Endothelial cell of umbilical vein (primary cell): ENCODE results near the gene RNF150. TPM values are rescaled to one million over a fixed set of nuclear protein-coding genes. Genes with fewer than 3 reads are reported as not detected.

Source experiments
- BruUV-seq: library from RNA; stranded (reverse); fragments of 400-500 nt; replicated peaks from 2 replicates; lab custom pipeline; 2021; lab: Mats Ljungman, UMichigan
- CTCF ChIA-PET: fragments of 300-600, 350-600 bp; sonication (Branson Sonifier 250); formaldehyde crosslinking; loops from one replicate; lab custom pipeline; 2021; ENCODE audit warnings: antibody characterized with exemption, inconsistent platforms; lab: Charles Lee
- POLR2A ChIA-PET: fragments of 300-600, 350-600 bp; sonication (Branson Sonifier 250); formaldehyde crosslinking; loops from one replicate; lab custom pipeline; 2021; ENCODE audit warnings: antibody characterized with exemption, inconsistent platforms; lab: Charles Lee
- DNase-seq: peaks from one replicate; pipeline ENCODE4 v3.0.0-alpha.2; 2011; ENCODE audit warnings: low read depth, low spot score
- FAIRE-seq: peaks from 2 replicates; lab custom pipeline; 2011; peaks lifted over from hg19 to GRCh38; lab: Jason Lieb, UNC
- H2AFZ ChIP-seq: 2 replicates; pipeline ENCODE4 v1.6.0; 2012; ENCODE audit warnings: low read depth, low read length, control low read depth, inconsistent platforms
- H3K27ac ChIP-seq: 2 replicates; pipeline ENCODE4 v1.5.1; 2011; ENCODE audit warnings: low read depth, mild to moderate bottlenecking, control low read depth, low read length, moderate library complexity; ENCODE audit not compliant: insufficient read depth
- H3K27me3 ChIP-seq, 2 experiments: 2 replicates each; pipeline versions ENCODE4 v1.6.0 to v1.6.1; 2011; ENCODE audit warnings: low read length in 2 of 2, mixed read lengths in 1 of 2; ENCODE audit not compliant: control insufficient read depth in 2 of 2, insufficient read depth in 2 of 2
- H3K36me3 ChIP-seq, 2 experiments: 2 replicates in 1 of 2; 3 replicates in 1 of 2; pipeline ENCODE4 v1.5.1; 2011; ENCODE audit warnings: low read length in 2 of 2, mild to moderate bottlenecking in 1 of 2, moderate library complexity in 1 of 2; ENCODE audit not compliant: control insufficient read depth in 2 of 2, insufficient read depth in 2 of 2; ENCODE audit errors: extremely low read depth in 1 of 2
- H3K4me1 ChIP-seq: 3 replicates; pipeline ENCODE4 v1.5.1; 2011; ENCODE audit warnings: mild to moderate bottlenecking, low read length; ENCODE audit not compliant: control insufficient read depth, insufficient read depth; ENCODE audit errors: extremely low read depth
- H3K4me2 ChIP-seq: 2 replicates; pipeline ENCODE4 v1.6.1; 2011; ENCODE audit warnings: low read length, control low read depth, mixed read lengths; ENCODE audit not compliant: insufficient read depth
- H3K4me3 ChIP-seq, 3 experiments: fragments of 200-600 bp in 1 of 3; sonication (generic), shearing (Covaris generic) in 1 of 3; replicated peaks in 1 of 3; 2 replicates each; pipeline ENCODE4 v1.5.1; 2011 to 2016; ENCODE audit warnings: control low read depth in 3 of 3, low read length in 3 of 3, mild to moderate bottlenecking in 2 of 3, inconsistent platforms in 1 of 3, low read depth in 1 of 3, moderate library complexity in 1 of 3; ENCODE audit not compliant: insufficient read depth in 1 of 3
- H3K79me2 ChIP-seq: 2 replicates; pipeline ENCODE4 v1.6.0; 2012; ENCODE audit warnings: low read length, inconsistent platforms; ENCODE audit not compliant: control insufficient read depth, insufficient read depth
- H3K9ac ChIP-seq: replicated peaks from 2 replicates; pipeline ENCODE3; 2011; ENCODE audit warnings: low read length, control low read depth; ENCODE audit not compliant: insufficient read depth; ENCODE audit errors: extremely low read depth
- H3K9me1 ChIP-seq: replicated peaks from 3 replicates; pipeline ENCODE4 v1.6.0; 2011; ENCODE audit warnings: mild to moderate bottlenecking, low read length; ENCODE audit not compliant: control insufficient read depth, insufficient read depth; ENCODE audit errors: extremely low read depth
- H3K9me3 ChIP-seq: replicated peaks from 2 replicates; pipeline ENCODE4 v1.5.1; 2012; ENCODE audit warnings: low read length, inconsistent platforms; ENCODE audit not compliant: control insufficient read depth, insufficient read depth
- H4K20me1 ChIP-seq: replicated peaks from 2 replicates; pipeline ENCODE3; 2011; ENCODE audit warnings: mild to moderate bottlenecking, low read length; ENCODE audit not compliant: control insufficient read depth, insufficient read depth; ENCODE audit errors: extremely low read depth
- EZH2 ChIP-seq: IDR thresholded peaks from 2 replicates; pipeline ENCODE4 v1.6.1; 2012; ENCODE audit warnings: borderline replicate concordance, low read depth, mild to moderate bottlenecking, moderate library complexity, low read length, inconsistent platforms; ENCODE audit not compliant: severe bottlenecking
- FOS ChIP-seq: IDR thresholded peaks from 2 replicates; pipeline ENCODE4 v1.6.1; 2011; ENCODE audit warnings: mild to moderate bottlenecking, low read length, moderate library complexity, borderline replicate concordance; ENCODE audit not compliant: insufficient read depth
- GATA2 ChIP-seq: IDR thresholded peaks from 2 replicates; pipeline ENCODE4 v1.7.0; 2011; ENCODE audit warnings: low read depth, mild to moderate bottlenecking, moderate library complexity, mixed read lengths, low read length; ENCODE audit not compliant: insufficient read length, insufficient read depth
- JUN ChIP-seq: IDR thresholded peaks from 2 replicates; pipeline ENCODE4 v1.6.1; 2011; ENCODE audit warnings: borderline replicate concordance, low read depth; ENCODE audit not compliant: insufficient read length, insufficient read depth
- MYC ChIP-seq: IDR thresholded peaks from one replicate; pipeline ENCODE4 v1.6.1; 2011; ENCODE audit warnings: mild to moderate bottlenecking, low read depth, low read length
- POLR2A ChIP-seq: IDR thresholded peaks from 2 replicates; pipeline ENCODE4 v1.6.1; 2012; ENCODE audit warnings: low read depth, mild to moderate bottlenecking, control low read depth, low read length
- POLR2AphosphoS5 ChIP-seq: IDR thresholded peaks from 2 replicates; pipeline ENCODE4 v1.6.1; 2012; ENCODE audit warnings: low read depth, mild to moderate bottlenecking, control low read depth, low read length, moderate library complexity; ENCODE audit not compliant: insufficient read depth
- dilution Hi-C: fragments of 300-500 bp; cut with MboI; formaldehyde crosslinking; loops from one replicate; pipeline ENCODE4 v1.15.0; 2019; ENCODE audit warnings: low sequenced_read_pairs; ENCODE audit not compliant: extremely low pct_ligation_motif_present
- intact Hi-C: fragments of 100-400 bp; cut with micrococcal nuclease; formaldehyde crosslinking; loops from one replicate; pipeline ENCODE4 v1.10.0; 2022
- polyA plus RNA-seq, 4 experiments: library from polyadenylated mRNA; depleted of rRNA in 3 of 4; stranded (reverse) in 3 of 4; unstranded in 1 of 4; fragments of >200 nt; gene quantifications; 2 replicates each; pipeline versions ENCODE4 v1.2.1 to v1.2.3, GENCODE V29; 2011 to 2012; ENCODE audit warnings: missing spikeins in 1 of 4
- total RNA-seq: library from RNA; stranded (reverse); gene quantifications from 2 replicates; pipeline ENCODE4 v1.2.3, GENCODE V29; 2021
- TF ChIP-seq, protein P1 (sequence below), 2 donors: IDR thresholded peaks; 1 replicate in 1 of 2; 2 replicates in 1 of 2; pipeline ENCODE4 v1.5.1; 2011; ENCODE audit warnings: low read length in 2 of 2, mild to moderate bottlenecking in 2 of 2, moderate library complexity in 2 of 2, control low read depth in 1 of 2, inconsistent platforms in 1 of 2, low read depth in 1 of 2; ENCODE audit not compliant: insufficient read depth in 1 of 2; ENCODE audit errors: extremely low read depth in 1 of 2
- TF ChIP-seq, protein P2 (sequence below): IDR thresholded peaks from 2 replicates; pipeline ENCODE4 v1.6.1; 2011; ENCODE audit not compliant: insufficient read depth, insufficient read length

Gene RNF150
- total and polyA plus RNA-seq, 2 donors (not counting 3 experiments of a cell fraction or from before 2014, with no cell fraction given): 0.33 to 0.35 TPM

DNA sequence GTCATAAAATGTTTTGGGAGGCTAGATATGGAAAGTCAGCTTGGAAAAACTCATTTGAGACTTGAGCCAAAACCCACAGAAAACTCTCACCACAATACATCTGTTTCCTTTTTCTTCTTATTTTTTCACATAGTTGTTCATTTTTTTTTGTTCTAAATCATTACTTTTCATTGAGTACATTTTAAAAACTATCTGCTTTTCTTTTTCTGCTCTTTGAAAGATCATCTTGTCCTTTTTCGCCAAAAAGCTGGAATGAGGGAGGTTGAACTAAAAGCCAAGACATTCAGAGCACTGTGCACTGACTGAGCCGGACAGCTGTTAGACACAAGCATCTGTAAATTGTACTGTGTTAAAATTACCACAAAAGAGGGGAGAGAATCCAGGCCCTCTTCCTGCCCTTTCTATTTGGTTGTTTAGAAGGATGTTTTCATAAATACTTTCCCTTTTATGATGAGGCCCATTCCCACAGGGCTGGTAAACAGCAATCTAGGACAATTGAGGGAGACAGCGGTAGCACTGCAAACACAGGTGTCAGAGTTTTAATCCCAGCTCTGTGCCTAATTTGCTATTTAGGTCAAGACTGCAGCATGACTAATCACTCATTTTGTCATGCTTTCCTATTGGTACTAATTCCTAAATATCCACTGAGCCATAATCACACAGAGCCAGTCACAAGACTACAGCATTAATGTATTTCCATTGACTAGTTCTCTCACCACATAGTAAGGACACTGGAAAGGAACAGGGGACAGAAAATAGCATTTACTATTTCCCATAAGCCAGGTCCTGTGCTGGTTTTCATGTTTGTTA, 7.3 kb upstream of the RNF150 start:
- Histone ChIP-seq H4K20me1 (no peaks in the 10 kb centered on the region), H3K4me1 (no peaks in the 10 kb centered on the region), H2AFZ (no peak overlapping the region), H3K9ac (no peak overlapping the region), H3K27ac (no peak overlapping the region), H3K27me3 (peaks cover 1 to 21% of the 10 kb centered on the region in 2 experiments), H3K4me2 (no peak overlapping the region), H3K79me2 (no peaks in the 10 kb centered on the region), H3K4me3 (no peak overlapping the region), H3K36me3 (no peaks in the 10 kb centered on the region), H3K9me3 (no peaks in the 10 kb centered on the region), H3K9me1 (no peaks in the 10 kb centered on the region)
- ChIA-PET POLR2A (no interaction called here), CTCF (no interaction called here)
- TF ChIP-seq, protein P1, sequence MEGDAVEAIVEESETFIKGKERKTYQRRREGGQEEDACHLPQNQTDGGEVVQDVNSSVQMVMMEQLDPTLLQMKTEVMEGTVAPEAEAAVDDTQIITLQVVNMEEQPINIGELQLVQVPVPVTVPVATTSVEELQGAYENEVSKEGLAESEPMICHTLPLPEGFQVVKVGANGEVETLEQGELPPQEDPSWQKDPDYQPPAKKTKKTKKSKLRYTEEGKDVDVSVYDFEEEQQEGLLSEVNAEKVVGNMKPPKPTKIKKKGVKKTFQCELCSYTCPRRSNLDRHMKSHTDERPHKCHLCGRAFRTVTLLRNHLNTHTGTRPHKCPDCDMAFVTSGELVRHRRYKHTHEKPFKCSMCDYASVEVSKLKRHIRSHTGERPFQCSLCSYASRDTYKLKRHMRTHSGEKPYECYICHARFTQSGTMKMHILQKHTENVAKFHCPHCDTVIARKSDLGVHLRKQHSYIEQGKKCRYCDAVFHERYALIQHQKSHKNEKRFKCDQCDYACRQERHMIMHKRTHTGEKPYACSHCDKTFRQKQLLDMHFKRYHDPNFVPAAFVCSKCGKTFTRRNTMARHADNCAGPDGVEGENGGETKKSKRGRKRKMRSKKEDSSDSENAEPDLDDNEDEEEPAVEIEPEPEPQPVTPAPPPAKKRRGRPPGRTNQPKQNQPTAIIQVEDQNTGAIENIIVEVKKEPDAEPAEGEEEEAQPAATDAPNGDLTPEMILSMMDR (IDR thresholded peaks at IDR 0.05; ENCODE audit: extremely low read depth in 1 of 2, insufficient read depth in 1 of 2, low read depth in 1 of 2, low read length in 2 of 2): no peak
- TF ChIP-seq GATA2 (no peak), POLR2AphosphoS5 (no peak), JUN (no peak), EZH2 (no peak), FOS (no peak), POLR2A (no peak), MYC (no peak)
- TF ChIP-seq, protein P2, sequence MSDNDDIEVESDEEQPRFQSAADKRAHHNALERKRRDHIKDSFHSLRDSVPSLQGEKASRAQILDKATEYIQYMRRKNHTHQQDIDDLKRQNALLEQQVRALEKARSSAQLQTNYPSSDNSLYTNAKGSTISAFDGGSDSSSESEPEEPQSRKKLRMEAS: no peak
- FAIRE-seq: no peak
- no TSS peak for BruUV-seq
- dilution Hi-C loops: no loop called here
- DNase-seq: no peak
- intact Hi-C loops: no loop called here
